NAMALWA (cell line): ENCODE measurements around the gene VPS8.
A peak's percentile ranks its signal among the peaks of the same experiment; 100 is the strongest.
"Not testable (repeated sequence)": the region's sequence is repeated elsewhere in the genome, so short reads cannot be mapped to it uniquely, and the experiment has no call there.

Source experiments
- DNase-seq: peaks from one replicate; pipeline ENCODE4 v3.0.0-alpha.2; 2015; ENCODE audit warnings: low spot score

VPS8 gene

DNA sequence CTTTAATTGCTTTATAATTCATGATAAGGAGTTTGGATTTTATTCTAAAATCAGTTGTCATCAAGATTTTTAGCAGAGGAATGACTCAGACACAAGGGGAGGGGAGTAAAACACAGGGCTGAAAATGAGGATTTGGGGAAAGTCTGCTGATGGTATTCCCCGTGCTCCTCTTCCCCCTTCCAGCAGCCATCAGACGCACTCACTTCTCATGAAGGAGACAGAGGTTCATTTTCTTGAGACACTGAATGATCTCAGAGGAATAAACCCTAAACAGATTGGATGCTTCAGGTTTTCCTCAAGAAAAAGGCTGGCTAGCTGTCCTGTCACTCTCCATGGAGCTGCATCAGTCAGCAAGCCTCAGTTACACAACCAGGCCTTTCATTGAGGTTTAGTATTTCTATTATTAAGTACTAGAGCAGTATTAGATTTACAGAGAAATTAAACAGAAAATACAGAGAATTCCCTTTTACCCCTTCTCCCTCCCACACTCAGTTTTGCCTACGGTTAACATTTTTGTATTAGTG is 174.5 kb downstream of the VPS8 start:
- DNase-seq, result no peak

DNA sequence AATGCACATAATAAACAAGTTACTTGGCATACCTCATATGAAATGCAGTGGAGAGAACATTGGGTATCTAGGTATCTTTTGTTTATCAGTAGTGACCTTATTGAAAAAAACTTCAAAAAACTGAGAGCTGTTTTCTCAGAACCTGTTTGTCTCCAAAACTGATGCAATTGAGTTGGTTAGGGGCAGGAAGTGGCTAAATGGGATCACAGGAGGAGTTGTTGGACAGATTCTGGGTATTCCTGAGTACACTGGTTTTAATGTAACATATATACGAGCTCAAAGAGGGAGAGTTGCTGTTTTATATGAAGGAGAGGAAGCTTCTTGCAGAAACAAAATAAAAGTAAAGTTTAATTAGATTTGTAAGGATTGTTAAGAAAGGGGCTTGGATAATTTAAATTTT is 181.4 kb downstream of the VPS8 start:
- no peak for DNase-seq

DNA sequence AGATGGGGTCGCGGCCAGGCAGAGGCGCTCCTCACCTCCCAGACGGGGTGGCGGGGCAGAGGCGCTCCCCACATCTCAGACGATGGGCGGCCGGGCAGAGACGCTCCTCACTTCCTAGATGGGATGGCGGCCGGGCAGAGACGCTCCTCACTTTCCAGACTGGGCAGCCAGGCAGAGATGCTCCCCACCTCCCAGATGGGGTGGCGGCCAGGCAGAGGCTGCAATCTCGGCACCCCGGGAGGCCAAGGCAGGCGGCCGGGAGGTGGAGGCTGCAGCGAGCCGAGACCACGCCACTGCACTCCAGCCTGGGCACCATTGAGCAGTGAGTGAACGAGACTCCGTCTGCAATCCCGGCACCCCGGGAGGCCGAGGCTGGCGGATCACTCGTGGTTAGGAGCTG is 191.9 kb downstream of the VPS8 start:
- not testable (repeated sequence) for DNase-seq

DNA sequence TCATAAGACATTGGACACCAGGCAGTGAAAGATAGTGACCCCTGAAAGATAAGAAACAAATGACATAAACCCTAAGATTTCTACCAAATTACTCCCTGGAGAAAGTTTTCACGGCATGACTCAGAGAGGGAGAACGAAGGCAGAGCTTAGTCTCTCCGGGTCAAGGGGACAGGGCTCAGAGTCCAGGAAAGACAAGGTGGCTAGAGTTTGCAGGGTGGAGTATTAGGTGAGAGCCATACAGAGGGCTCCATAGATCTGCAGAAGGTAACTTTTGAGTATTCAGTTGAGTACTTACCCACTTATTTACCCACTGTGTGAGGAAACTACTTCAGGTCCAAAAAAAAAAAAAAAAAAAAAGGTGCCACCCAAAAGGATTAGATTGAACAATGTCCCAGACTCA is 197.7 kb downstream of the VPS8 start:
- no peak for DNase-seq

DNA sequence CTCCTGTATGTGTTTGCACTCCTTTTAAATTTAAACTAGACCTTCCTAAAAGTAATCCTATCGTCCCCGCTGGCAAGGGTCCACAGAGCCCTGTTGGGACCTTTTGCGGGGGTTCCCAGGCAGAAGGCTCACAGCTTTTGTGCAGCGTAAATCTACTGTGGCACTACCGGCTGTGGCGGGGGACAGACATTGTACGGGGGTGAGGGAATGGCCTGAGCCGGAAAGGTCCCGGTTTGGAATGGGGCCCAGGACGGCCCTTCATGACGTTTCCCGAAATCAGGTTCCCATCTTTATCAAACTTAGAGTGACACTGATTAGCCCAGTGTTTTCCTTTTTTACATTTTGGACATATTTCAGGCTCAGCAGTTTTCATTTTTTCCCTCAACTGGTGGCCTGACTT is 205.6 kb downstream of the VPS8 start:
- not testable (repeated sequence) for DNase-seq

DNA sequence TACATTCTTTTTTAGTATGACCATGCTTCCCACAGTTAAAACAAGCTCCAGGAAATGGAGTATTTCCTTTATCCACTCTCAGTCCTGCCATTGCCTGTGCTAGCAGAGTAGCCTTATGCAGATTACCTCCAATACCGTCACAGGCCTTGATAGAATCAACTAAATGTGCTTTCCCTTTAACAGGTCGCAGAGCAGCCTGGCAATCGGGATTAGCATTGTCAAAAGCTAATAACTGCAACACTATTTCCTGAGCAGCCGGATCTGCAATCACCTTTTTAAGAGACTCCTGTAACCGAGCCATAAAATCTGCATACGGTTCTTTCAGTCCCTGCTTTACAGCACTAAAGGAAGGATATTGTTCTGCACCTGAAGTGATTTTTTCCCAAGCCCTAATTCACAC is 206.0 kb downstream of the VPS8 start:
- not testable (repeated sequence) for DNase-seq

DNA sequence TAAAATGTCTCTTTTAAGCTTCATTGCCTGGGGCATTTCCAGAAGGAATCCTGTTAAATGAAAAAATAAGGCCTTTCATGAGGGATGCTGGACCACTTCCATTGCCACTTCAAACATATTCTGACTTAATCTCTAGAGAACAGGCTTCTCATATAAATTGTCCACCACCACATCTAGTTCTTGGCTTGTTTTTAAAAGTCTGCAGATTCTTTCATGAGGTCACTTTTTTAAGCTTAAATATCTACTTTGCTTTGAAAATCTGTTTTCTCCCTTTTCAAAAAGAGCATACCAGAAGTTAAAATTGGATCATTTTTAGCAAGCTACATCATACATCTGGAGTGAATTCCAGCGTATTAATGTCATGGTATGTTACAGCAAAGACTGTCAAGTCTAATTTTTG is 209.3 kb downstream of the VPS8 start:
- no peak for DNase-seq

DNA sequence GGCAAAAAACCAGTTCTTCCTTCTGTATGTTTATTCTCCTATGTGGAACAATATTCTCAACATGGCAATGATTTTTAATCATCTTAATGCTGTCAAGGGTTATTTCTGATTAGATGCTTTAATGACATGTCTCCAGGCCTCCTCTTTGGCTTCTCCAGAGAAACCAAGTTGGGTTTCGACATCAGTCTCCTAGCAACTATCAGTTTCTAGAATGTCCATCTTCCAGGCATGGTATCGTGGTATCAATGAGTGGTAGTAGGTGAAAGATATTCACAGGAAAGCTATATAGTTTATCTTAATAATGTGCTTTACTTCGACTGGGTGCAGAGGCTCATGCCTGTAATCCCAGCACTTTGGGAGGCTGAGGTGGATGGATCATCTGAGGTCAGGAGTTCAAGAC is 212.4 kb downstream of the VPS8 start:
- no peak for DNase-seq

DNA sequence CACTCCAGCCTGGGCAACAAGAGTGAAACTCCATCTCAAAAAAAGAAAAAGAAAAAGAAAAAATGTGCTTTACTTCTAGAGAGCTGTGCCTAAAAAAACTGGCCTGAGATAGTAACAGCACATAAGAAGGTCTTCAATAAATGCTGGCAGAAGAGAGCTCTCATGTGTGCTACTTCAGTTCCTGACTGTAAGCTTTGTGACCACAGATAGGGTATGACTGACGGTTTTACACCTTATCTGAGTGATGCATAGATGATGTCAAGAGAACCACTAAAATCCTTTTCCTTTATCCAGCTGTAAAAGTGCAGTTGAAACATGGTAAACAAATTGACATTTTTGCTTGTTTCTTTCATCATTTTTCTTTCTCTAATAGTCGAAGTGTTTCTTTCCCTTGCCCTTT is 213.0 kb downstream of the VPS8 start:
- DNase-seq, result no peak

DNA sequence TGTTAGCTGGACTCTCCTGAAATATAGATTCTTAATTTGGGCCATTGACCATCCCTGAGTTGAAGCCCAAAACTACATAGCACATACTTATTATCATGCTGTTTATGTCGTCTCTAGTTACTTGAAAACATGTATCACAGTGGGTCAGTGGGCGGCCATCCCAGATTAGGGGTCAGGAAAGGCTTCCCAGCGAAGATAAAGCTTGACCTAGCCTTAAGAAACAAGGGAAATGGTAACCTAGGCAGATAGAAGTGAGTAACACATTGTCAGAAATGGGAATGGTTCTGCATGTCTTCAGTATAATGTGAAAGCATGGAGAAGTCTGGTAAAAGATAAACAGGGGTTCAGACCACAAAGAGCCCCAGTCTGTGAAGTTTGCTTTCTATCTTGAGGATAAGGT is 216.2 kb downstream of the VPS8 start:
- no peak for DNase-seq

DNA sequence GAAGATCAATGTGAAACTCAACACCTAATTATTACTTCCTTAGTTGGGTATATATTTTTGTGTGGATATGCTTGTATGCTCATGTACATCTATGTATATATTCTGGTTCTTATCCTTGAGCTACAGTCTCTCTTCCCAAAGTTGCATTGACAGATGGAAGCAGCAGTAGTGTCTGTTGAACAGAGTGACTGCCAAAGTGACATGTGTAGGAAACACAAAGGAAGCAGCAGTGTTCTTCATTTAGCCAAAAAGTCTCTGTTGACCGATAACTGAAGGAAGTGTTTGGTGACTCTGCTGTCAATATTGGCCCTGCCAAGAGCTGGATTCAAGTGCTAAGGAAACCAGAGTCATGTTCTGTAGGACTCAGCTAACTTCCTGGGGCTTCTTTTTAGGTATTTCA is 217.1 kb downstream of the VPS8 start:
- DNase-seq, result no peak

DNA sequence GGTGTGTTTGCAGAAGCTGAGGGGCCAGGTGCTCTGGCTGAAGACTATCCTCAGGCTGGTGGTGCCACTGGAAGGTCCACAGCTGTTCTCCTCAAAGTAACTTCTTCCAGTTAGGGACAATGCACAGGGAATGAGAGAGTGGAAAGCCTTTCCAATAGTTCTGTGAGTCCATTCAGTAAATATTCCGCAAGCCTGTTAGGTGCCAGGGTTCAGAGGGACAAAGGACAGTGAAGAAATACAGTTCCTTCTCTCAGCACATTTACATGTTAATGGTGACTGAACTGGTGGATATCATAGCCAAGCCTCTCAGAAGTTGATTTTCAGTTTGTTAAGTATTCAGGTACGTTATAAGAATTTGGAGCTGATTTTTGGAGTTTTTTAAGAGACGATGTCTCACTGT is 218.4 kb downstream of the VPS8 start:
- DNase-seq, result no peak

DNA sequence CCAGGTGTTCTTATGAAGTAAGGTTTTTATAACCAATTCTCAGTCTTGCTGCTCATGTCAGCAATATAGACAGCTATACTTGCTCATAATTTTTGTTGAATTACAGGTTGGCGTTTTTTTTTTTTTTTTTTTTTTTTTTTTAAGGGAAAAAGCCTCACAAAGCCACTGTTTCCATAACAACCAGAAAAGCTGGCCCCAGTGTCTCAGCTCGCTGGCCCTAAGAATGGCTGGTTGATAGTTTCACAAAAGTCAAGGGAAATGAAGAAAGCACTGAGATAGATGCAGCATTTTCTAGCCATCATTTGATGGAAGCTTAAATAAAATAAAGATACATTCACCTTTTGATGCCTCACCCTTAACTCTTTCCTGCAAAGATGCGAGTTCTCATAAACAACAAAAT is 219.0 kb downstream of the VPS8 start:
- no peak for DNase-seq

DNA sequence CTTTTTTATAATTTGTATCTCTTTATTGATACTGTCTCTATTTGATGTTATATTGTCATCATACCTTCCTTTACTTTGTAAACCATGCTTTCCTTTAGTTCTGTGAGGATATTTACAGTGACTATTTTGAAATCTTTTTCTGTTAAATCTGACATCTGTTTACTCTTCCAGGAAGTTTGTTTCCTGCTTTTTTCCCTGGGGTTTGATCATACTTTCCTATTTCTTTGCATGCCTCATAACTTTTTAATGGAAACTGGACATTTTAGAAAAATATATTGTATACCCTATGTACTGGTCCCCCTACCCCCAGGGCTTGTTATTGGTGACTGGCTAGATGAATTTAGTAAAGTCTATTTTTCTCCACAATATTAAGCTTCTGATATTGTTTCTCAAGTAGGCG is 225.8 kb downstream of the VPS8 start:
- no peak for DNase-seq

DNA sequence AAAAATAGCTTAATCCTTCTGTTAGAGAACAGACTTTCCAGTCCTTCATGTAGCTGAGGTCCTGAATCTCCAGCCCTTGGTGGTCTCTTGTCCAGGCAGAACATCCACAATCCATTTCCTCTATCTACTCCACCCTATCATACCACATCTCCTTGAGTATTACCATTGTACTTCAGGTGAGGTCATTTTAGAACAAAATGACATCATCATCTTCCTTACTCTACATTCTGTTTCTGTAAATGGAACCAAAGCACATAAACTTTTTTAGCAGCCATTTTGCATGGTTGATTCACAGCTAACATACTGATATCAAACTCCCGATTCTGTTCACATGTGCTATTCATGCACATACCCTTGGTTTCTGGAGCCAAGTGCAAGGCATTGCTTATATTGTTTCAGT is 228.5 kb downstream of the VPS8 start:
- no peak for DNase-seq

DNA sequence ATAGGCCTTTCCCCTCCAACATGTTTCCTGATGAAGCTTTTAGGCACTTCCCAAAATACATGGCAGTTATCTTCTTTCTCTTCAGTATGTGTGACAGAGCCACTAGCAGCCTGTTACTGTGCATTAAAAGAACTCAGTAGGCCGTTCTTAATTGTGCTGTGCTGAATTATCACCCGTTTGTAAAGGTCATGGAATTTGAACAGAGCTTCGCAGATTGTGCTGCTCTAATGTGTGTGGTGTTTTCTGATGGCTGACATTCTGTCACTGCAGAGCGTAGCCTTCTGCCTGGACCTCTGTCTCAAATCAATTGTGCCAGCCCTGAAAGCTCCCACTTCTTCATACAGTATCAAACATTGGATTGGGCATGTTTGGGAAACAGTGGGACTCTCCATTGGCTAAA is 229.6 kb downstream of the VPS8 start:
- DNase-seq, result no peak

DNA sequence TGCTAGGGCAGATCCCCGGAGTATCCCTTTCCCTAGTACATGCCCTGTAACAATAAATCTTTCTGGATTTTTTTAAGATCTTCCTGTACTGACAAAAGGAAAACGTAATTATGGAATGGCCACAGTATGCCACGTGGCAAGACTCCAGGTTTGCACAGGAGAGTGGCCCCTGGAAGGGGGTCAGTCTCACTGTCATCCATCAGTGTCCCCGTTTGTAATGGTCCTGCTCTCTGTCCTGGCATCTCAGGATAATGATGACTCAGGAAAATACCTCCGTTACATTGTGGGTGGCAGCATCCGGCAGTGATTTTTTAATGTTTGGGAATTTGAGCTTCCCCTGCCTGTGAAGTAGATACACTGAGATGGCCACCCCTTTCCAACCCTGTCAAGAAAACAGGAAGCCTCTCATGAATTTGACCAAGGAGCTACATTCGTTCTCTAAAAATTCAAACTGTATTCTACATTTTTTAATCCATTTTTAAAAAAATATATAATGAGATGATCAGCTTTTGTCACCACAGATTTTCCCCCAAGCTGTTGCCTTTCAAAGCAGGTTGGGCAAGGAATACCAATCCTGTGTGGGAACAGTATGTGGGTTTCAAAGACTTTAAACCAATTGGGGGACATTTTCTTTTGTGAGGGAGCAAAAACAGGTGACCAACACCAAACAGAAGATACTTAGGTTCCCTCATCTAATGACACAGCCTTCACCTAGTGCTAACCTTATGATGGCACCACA is 230.5 kb downstream of the VPS8 start:
- DNase-seq, result no peak

DNA sequence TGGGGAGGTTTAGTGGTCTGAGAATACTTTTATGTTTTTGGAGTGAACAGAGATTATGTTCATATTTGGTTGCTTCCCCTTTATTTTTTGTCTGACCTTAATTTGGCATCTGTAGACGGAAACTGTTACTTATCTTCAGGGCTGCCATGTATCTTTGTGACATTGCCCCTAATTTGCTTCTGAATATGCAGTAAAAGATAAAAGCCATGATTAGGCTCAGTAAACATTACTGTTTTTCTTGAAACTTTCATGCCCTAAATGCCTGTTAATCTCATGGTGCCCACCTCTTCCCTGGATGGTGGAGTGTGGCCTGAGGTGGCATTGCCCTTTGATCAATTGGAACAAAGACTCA is 234.2 kb downstream of the VPS8 start:
- DNase-seq, result no peak

DNA sequence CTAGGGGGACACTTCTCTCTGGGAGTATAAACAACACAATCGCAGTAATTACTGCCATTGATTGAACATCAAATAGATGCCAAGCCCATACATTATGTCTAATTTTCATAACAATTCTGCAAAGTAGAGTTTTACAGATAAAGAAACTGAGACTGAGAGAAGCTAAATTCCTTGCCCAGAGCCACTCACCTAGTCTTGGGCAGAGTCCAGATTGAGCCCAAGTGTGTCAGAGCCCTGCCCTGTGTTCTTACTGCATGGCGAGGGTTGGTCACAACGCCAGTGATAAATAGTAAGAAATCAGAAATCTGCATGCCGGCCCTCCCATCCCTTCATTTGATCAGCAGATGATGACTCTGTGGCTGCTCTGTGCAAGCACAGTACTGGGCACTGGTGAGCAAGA is 234.6 kb downstream of the VPS8 start:
- no peak for DNase-seq

DNA sequence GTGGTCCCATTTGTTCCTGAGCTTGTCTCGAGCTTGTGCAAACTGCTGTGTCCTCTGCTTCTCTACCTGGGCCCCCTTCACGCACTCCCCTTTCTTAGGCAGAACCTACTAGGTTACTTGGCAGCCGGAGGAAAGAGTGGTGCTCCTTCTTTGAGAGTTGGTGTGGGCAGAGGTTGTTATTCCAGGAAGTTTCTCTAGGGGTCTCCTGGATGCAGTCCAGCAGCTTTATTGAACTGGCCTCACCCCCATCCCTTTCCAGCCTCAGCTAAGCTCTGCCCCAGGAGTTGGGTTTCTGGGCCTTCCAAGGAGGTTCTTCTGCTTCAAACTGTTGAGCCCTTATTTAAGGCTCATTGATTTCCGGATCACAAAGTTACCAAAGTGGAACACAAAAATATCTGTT is 237.7 kb downstream of the VPS8 start:
- DNase-seq, result no peak

DNA sequence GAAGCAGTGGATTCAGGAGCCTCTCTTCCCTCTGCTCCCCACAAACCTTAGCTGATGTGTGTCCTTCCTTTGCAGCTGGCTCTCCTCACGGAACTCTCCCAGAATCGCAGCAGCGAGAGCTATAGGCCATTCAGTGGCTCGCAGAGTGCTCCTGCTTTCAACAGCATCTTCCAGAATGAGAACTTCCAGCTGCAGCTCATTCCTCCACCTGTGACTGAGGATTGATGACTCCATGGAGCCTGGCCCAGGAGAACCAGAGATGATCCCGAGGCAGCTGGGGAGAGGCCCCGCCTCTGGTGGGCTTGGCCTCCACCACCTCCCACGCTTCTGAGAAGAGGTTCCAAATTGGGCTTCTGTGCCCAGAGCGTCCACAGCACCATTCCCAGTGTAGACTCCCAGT is 239.8 kb downstream of the VPS8 start:
- DNase-seq, result no peak

DNA sequence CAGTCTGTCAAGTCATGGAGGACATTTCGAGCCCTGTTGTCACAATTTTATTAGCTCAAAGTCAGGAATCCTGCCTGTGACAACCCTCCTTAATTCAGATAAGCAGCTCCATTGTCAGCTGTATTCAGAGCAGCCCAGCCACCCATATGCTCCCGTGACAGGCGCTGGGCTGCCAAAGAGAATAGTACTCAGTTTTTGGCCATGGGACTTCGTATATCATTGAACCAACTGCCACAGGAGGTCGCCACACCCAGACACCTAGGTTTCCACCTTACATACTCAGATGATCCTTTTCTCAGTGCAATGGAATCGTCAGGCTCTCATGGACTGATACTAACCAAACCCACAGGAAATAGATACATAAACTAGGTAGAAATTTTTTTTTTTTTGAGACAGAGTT is 240.7 kb downstream of the VPS8 start:
- no peak for DNase-seq

DNA sequence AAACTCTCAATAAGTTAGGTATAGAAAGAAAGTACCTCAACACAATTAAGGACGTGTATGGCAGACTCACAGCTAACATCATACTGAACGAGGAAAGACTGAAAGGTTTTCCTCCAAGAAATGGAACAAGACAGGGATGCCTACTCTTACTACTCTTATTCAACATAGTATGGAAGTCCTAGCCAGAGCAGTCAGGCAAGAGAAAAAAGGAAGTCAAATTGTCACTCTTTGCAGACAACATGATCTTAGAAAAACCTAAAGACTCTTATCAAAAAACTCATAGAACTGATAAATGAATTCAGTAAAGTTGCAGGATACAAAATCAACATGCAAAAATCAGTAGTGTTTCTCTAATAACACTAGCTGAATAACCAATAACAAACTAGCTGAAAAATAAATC is 244.9 kb downstream of the VPS8 start:
- peak; percentile 24 for DNase-seq

DNA sequence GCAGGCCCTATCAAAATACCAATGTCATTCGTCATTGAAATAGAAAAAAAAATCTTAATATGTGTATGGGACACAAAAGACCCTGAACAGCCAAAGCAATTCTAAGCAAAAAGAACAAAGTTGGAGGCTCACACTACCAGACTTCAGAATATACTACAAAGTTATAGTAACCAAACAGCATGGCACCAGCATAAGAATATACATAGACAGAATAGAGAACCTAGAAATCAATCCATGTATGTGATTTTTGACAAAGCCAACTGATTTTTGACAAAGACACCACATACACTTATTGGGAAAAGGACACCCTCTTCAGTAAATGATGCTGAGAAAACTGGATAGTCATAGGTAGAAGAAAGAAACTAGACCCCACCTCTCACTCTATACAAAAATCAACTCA is 245.9 kb downstream of the VPS8 start:
- no peak for DNase-seq

DNA sequence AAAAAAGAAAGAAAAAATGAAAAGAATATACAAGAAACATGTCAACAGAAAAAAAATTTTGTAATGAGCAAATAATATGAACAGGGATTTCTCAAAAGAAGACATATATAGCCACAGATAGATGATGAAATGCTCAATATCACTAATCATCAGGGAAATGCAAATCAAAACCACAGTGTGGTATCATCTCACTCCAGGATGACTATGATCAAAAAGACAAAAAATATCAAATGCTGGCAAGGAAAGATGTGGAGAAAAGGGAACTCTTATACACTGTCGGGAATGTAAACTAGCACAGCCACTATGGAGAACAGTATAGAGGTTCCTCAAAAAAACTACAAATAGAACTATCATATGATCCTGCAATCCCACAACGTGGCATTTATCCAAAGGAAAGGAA is 246.8 kb downstream of the VPS8 start:
- DNase-seq, result no peak
